HCT116 (cell line): ENCODE data around the gene ITIH6. TPM values are rescaled to one million over a fixed set of nuclear protein-coding genes. Genes with fewer than 3 reads are reported as not detected.

ENCODE experiments used
- ATAC-seq: fragments of 200-7000 bp; cut with Tn5 transposase; 2 replicates; pipeline ENCODE4 v1.9.1; 2020; ENCODE audit warnings: mild to moderate bottlenecking, moderate library complexity
- BruUV-seq: library from RNA; stranded (reverse); fragments of 400-500 nt; replicated peaks from 2 replicates; lab custom pipeline; 2021; lab: Mats Ljungman, UMichigan
- CTCF ChIA-PET: fragments of 300-600 bp; sonication (Branson Sonifier 250); formaldehyde crosslinking; loops from one replicate; lab custom pipeline; 2021; ENCODE audit warnings: antibody characterized with exemption; lab: Charles Lee
- POLR2A ChIA-PET: fragments of 300-600, 350-600 bp; sonication (Branson Sonifier 250); formaldehyde crosslinking; loops from one replicate; lab custom pipeline; 2021; ENCODE audit warnings: antibody characterized with exemption; lab: Charles Lee
- RAD21 ChIA-PET, 2 experiments: fragments of 300-600 bp; sonication (Branson Sonifier 250); formaldehyde crosslinking; loops; one replicate each; lab custom pipeline; 2023; ENCODE audit warnings: low total read pairs in 2 of 2; ENCODE audit not compliant: uncharacterized antibody in 2 of 2, unreplicated experiment in 2 of 2, low non-redundant PET in 1 of 2; lab: Charles Lee
- DNase-seq: peaks from one replicate; pipeline ENCODE4 v3.0.0-alpha.2; 2010; ENCODE audit warnings: low read depth, low spot score
- H2AFZ ChIP-seq: fragments of 200-600 bp; shearing (Covaris generic), sonication (generic); 2 replicates; pipeline ENCODE4 v1.6.1; 2017; ENCODE audit warnings: low read depth, mixed run types, mixed read lengths, antibody characterized with exemption, low read length; ENCODE audit not compliant: poor library complexity, severe bottlenecking
- H3K27ac ChIP-seq: 2 replicates; pipeline ENCODE4 v1.5.1; 2012; ENCODE audit warnings: low read depth, low read length
- H3K27me3 ChIP-seq: fragments of 200-600 bp; sonication (generic); 2 replicates; pipeline ENCODE4 v1.6.1; 2016; ENCODE audit warnings: mixed run types, low read length, mixed read lengths; ENCODE audit not compliant: insufficient read depth
- H3K36me3 ChIP-seq, 2 experiments: fragments of 200-500 bp in 1 of 2; fragments of 200-600 bp in 1 of 2; sonication (Bioruptor generic) in 1 of 2; sonication (generic) in 1 of 2; 2 replicates each; pipeline versions ENCODE4 v1.5.1 to v1.6.1; 2014 to 2016; ENCODE audit warnings: low read length in 2 of 2, inconsistent platforms in 1 of 2, mixed read lengths in 1 of 2, mixed run types in 1 of 2; ENCODE audit not compliant: insufficient read depth in 2 of 2, control insufficient read depth in 1 of 2
- H3K4me1 ChIP-seq, 2 experiments: fragments of 200-600 bp in 1 of 2; sonication (generic) in 1 of 2; 2 replicates each; pipeline versions ENCODE4 v1.5.1 to v1.6.1; 2012 to 2017; ENCODE audit warnings: low read length in 2 of 2, inconsistent platforms in 1 of 2, mild to moderate bottlenecking in 1 of 2, mixed read lengths in 1 of 2, mixed run types in 1 of 2, moderate library complexity in 1 of 2; ENCODE audit not compliant: insufficient read depth in 2 of 2, control insufficient read depth in 1 of 2
- H3K4me2 ChIP-seq: fragments of 200-600 bp; sonication (generic); 2 replicates; pipeline ENCODE4 v1.6.1; 2017; ENCODE audit warnings: mixed run types, low read length, mixed read lengths
- H3K4me3 ChIP-seq, 2 experiments: fragments of 200-600 bp in 1 of 2; sonication (generic) in 1 of 2; replicated peaks in 1 of 2; 2 replicates each; pipeline ENCODE4 v1.5.1; 2011 to 2016; ENCODE audit warnings: low read length in 2 of 2, control low read depth in 1 of 2, low read depth in 1 of 2, mild to moderate bottlenecking in 1 of 2, mixed read lengths in 1 of 2, mixed run types in 1 of 2
- H3K79me2 ChIP-seq: fragments of 200-600 bp; sonication (generic); 2 replicates; pipeline ENCODE4 v1.6.1; 2017; ENCODE audit warnings: mild to moderate bottlenecking, mixed run types, low read length, moderate library complexity, mixed read lengths; ENCODE audit not compliant: insufficient read depth
- H3K9ac ChIP-seq: fragments of 200-600 bp; sonication (generic); 2 replicates; pipeline ENCODE4 v1.6.1; 2016; ENCODE audit warnings: low read length, mixed read lengths
- H3K9me2 ChIP-seq: fragments of 200-600 bp; sonication (generic), shearing (Covaris generic); 2 replicates; pipeline ENCODE4 v1.6.1; 2017; ENCODE audit warnings: mixed run types, mild to moderate bottlenecking, moderate library complexity; ENCODE audit not compliant: insufficient read depth
- H3K9me3 ChIP-seq, 2 experiments: fragments of 200-500 bp in 1 of 2; fragments of 200-600 bp in 1 of 2; sonication (Bioruptor generic) in 1 of 2; sonication (generic) in 1 of 2; 2 replicates each; pipeline ENCODE4 v1.6.1; 2014 to 2017; ENCODE audit warnings: low read length in 2 of 2, mixed read lengths in 2 of 2, inconsistent platforms in 1 of 2, low read depth in 1 of 2, mild to moderate bottlenecking in 1 of 2, mixed run types in 1 of 2, moderate library complexity in 1 of 2; ENCODE audit not compliant: control insufficient read depth in 1 of 2, insufficient read depth in 1 of 2
- H4K20me1 ChIP-seq: fragments of 200-600 bp; sonication (generic), shearing (Covaris generic); 2 replicates; pipeline ENCODE4 v1.6.1; 2017; ENCODE audit warnings: mixed run types, mild to moderate bottlenecking, moderate library complexity; ENCODE audit not compliant: insufficient read depth
- ATF3 ChIP-seq: IDR thresholded peaks from 2 replicates; pipeline ENCODE4 v1.6.1; 2012
- CBX3 ChIP-seq: IDR thresholded peaks from 2 replicates; pipeline ENCODE4 v1.6.1; 2012; ENCODE audit warnings: low read depth
- CEBPB ChIP-seq: IDR thresholded peaks from 2 replicates; pipeline ENCODE4 v1.6.1; 2012; ENCODE audit warnings: low read depth
- CTCF ChIP-seq, 3 experiments: fragments of 200-600 bp in 1 of 3; sonication (generic) in 1 of 3; IDR thresholded peaks in 2 of 3; conservative IDR thresholded peaks in 1 of 3; 2 replicates each; pipeline ENCODE4 v1.5.1; 2012 to 2017; ENCODE audit warnings: low read depth in 2 of 3, low read length in 2 of 3, antibody characterized with exemption in 1 of 3, borderline replicate concordance in 1 of 3, control low read depth in 1 of 3, mild to moderate bottlenecking in 1 of 3, mixed read lengths in 1 of 3, mixed run types in 1 of 3, moderate library complexity in 1 of 3; ENCODE audit not compliant: insufficient read depth in 1 of 3
- ELF1 ChIP-seq: IDR thresholded peaks from 2 replicates; pipeline ENCODE4 v1.6.1; 2012; ENCODE audit warnings: low read depth, borderline replicate concordance
- FOSL1 ChIP-seq: IDR thresholded peaks from 2 replicates; pipeline ENCODE4 v1.6.1; 2012; ENCODE audit warnings: low read depth
- JUND ChIP-seq: IDR thresholded peaks from 2 replicates; pipeline ENCODE4 v1.6.1; 2012
- POLR2A ChIP-seq: IDR thresholded peaks from 2 replicates; pipeline ENCODE4 v1.7.0; 2011; ENCODE audit warnings: borderline replicate concordance; ENCODE audit not compliant: insufficient read depth, insufficient read length; ENCODE audit errors: extremely low read depth
- POLR2AphosphoS5 ChIP-seq: IDR thresholded peaks from 2 replicates; pipeline ENCODE4 v1.6.1; 2011; ENCODE audit warnings: mild to moderate bottlenecking, low read depth, low read length, moderate library complexity
- RAD21 ChIP-seq: IDR thresholded peaks from 2 replicates; pipeline ENCODE4 v1.6.1; 2012; ENCODE audit warnings: low read depth, mild to moderate bottlenecking
- TCF7L2 ChIP-seq: IDR thresholded peaks from 2 replicates; pipeline ENCODE4 v1.7.0; 2011; ENCODE audit warnings: borderline replicate concordance, inconsistent platforms; ENCODE audit not compliant: insufficient read depth, insufficient read length; ENCODE audit errors: extremely low read depth
- YY1 ChIP-seq: IDR thresholded peaks from 2 replicates; pipeline ENCODE4 v1.6.1; 2011; ENCODE audit warnings: low read length, low read depth, moderate library complexity, mild to moderate bottlenecking; ENCODE audit not compliant: insufficient replicate concordance; ENCODE audit errors: extremely low read depth
- ZNF274 ChIP-seq: fragments of 200-500 bp; sonication (Bioruptor generic); IDR thresholded peaks from 2 replicates; pipeline ENCODE4 v1.6.1; 2014; ENCODE audit warnings: mild to moderate bottlenecking, low read depth, low read length, inconsistent platforms
- intact Hi-C: fragments of 100-400 bp; cut with micrococcal nuclease; formaldehyde crosslinking; loops from 2 replicates; pipeline ENCODE4 v1.10.0; 2022
- total RNA-seq: library from RNA; stranded (reverse); gene quantifications from one replicate; pipeline ENCODE4 v1.2.1, GENCODE V29; 2021; ENCODE audit not compliant: unreplicated experiment

ITIH6 gene
- total RNA-seq, 1 experiment from 2014 or later, result not detected

DNA sequence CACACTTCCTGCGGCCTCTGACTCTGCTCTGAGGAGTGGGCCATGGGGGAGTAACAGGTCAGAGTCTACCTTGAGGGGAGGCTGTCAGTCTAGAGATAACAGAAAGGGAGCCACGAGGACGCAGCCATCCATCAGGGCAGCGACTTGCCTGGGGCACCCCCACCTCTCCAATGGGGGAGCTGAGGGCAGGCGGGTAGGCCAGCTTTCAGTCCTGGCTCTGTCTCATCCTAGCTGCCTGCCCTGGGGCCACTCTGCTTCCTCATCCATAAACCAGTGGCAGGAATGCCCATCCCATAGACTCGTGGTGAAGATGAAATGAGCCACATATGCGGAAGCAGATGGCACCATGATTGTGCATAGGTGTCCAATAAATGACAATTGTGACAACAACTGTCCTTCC is 22.7 kb upstream of the ITIH6 start:
- Histone ChIP-seq H3K4me1 (no peaks in the 10 kb centered on the region), H3K9me3 (no peaks in the 10 kb centered on the region), H3K9me2 (no peaks in the 10 kb centered on the region), H3K4me3 (no peak overlapping the region), H3K9ac (no peak overlapping the region), H2AFZ (no peak overlapping the region), H3K79me2 (no peaks in the 10 kb centered on the region), H3K27ac (no peak overlapping the region), H3K27me3 (no peaks in the 10 kb centered on the region), H3K36me3 (no peaks in the 10 kb centered on the region), H4K20me1 (no peaks in the 10 kb centered on the region), H3K4me2 (no peak overlapping the region)
- ATAC-seq (no peak), DNase-seq (no peak)
- intact Hi-C loops, result no loop called here
- ChIA-PET RAD21 (no interaction called here), CTCF (no interaction called here), POLR2A (no interaction called here)
- no TSS peak for BruUV-seq
- no peak for TF ChIP-seq POLR2AphosphoS5
- no peak for TF ChIP-seq FOSL1
- no peak for TF ChIP-seq YY1
- TF ChIP-seq ZNF274, result no peak
- TF ChIP-seq ATF3, result no peak
- TF ChIP-seq CEBPB, result no peak
- TF ChIP-seq CBX3, result no peak
- TF ChIP-seq POLR2A, result no peak
- no peak for TF ChIP-seq RAD21
- TF ChIP-seq JUND, result no peak
- TF ChIP-seq TCF7L2, result no peak
- no peak for TF ChIP-seq CTCF (IDR thresholded peaks at IDR 0.05 in 2 of 3, conservative IDR thresholded peaks at IDR 0.05 in 1 of 3; ENCODE audit: borderline replicate concordance in 1 of 3, insufficient read depth in 1 of 3, low read depth in 2 of 3, low read length in 2 of 3)
- TF ChIP-seq ELF1, result no peak
